Uterine smooth muscle cell (primary cell): ENCODE results near the gene RHOXF2. TPM values are rescaled to one million over a fixed set of nuclear protein-coding genes. Genes with fewer than 3 reads are reported as not detected.

Experiments used
- total RNA-seq: library from RNA; depleted of rRNA; stranded (reverse); fragments of >200 nt; gene quantifications from 2 replicates; pipeline ENCODE4 v1.2.3, GENCODE V29; 2014

Gene RHOXF2
- total RNA-seq: not detected in 2 replicates

GRCh38 chrX:120158313-120158712 lies at the start of gene RHOXF2:
RHOXF2 (plus strand) TSS chrX:120158613; CDS start chrX:120158751, 138 bp downstream.

GRCh38 chrX:120115438-120115963 lies 42.9 kb upstream of the RHOXF2 start, which contains the start of gene RHOXF1:
RHOXF1 (minus strand) TSS chrX:120115913; CDS start chrX:120115862, 51 bp downstream.

Other genes with a start within 250 kb of the RHOXF2 start
- 4.1 and 4.5 TPM in 2 replicates for gene NKAP, start 214.9 kb upstream of the RHOXF2 start, total RNA-seq
- gene RHOXF2B, start 80.9 kb upstream of the RHOXF2 start, total RNA-seq: not detected in 2 replicates
- gene RHOXF1, start 42.7 kb upstream of the RHOXF2 start, total RNA-seq: not detected in 2 replicates
- 10.5 and 12.2 TPM in 2 replicates for gene ZBTB33, start 92.2 kb downstream of the RHOXF2 start, total RNA-seq
- gene TMEM255A, start 152.8 kb downstream of the RHOXF2 start, total RNA-seq: not detected in 2 replicates
- not detected in 2 replicates for gene ATP1B4, start 203.5 kb downstream of the RHOXF2 start, total RNA-seq